HT-29 (cell line): Measurements from ENCODE around the gene SEMA6A. TPM values are rescaled to one million over a fixed set of nuclear protein-coding genes. Genes with fewer than 3 reads are reported as not detected.

Experiments
- DNase-seq: peaks from one replicate; pipeline ENCODE4 v3.0.0-alpha.2; 2015; ENCODE audit warnings: low spot score
- total RNA-seq: library from RNA; depleted of rRNA; stranded (reverse); fragments of >200 nt; shearing (Covaris generic); gene quantifications from 2 replicates; pipeline ENCODE4 v1.2.3, GENCODE V29; 2014

Gene SEMA6A
- total RNA-seq, 1 experiment from 2014 or later, result 0.99 TPM

DNA sequence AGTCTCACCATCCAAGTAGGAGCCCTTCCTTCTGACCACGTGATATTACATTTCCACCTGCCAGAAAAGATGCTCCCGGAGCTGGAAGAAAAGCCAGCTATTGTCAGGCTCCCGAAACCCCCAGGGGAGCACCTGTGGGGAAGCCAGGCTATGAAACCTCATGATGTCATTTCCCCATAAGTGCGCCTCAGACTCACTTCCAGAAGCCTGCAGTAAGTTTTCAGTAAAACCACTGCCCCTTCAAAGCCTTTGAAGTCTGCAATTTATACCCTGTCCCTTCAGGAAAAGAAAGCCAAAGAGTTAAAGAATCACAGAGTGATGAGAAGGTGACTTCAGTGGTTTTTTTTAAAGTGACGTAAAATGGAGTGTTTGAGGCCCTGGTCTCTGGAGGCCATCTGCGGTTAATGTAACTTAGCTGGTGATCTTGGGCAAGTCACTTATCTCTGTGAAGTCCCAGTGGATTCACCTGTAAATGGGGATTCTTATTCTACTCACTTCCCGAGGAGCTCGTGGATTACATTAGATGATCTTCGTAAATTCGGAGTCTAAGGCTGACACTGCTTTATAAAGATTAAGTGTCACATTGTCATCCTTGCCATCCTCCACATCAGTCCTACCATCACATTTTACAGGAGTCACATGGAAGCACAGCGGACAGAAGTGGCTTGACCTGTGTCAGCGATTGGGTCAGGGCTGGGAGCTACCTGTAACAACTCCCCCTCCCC, 2.6 kb upstream of the SEMA6A start:
- DNase-seq, result no peak

DNA sequence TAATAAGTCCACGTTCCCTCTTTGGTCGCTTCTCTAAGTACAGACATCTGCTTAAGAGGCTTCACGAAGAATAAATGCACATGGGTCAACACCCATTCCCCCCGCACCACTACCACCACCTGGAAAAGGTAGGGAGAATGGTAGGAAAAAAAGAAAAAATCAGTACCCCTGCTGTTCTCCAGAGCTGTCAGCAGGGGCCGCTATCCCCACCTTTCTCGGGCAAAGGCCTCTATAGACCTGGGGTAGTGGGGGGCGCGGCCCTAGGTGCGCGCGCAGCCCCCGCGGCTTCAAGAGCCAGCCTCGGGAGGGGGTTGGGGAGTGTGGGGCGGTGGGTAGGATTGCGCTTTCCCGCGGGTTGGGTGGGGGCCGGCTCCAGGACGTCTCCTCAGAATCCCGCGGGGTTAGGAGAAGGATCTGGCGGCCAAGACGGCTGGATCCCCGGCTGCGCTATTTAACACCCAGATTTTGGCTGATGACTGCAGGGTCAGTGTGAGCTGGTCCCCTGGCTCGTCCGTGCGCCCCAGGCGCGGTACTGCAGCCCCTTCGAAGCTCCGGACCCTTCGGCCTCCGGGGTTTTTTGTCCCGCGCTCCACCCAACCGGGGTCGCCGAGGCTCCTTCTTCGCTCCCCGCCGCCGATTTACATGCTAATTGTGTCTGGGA, 1.6 kb upstream of the SEMA6A start:
- DNase-seq, result peak; percentile 63

DNA sequence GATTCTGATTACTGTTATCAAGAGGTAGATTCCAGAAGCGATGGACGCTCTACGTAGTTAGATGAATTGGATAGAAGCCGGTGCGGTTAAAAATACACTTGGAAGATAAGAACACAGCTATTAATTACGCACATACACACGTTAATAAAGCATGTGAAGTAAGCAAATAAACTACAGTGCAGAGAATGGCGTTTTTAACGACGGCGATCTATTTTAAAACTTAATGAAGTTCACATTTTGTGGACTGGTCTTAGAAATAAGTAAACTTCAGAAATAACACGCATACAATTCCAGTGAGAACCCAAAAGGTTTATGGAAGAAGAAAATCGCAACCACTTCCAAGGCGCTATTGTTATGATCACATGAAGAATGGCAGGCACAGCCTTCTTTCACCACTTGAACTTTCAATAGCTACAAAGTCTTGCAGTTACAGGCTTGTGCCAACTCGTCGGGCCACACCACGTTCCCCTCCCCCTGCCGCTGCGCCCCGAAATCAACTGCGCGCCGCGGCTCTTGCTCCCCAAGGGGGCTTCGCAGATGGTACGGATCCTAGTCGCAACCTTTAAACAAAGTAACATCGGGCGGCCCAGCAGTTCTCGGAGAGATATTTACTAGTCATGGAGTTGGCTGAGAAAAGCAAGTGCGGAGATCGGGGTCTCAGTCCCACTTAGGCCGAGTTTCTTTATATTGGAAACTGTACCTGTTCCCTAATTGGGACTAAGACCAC, 866 bp upstream of the SEMA6A start:
- peak; percentile 24 for DNase-seq

DNA sequence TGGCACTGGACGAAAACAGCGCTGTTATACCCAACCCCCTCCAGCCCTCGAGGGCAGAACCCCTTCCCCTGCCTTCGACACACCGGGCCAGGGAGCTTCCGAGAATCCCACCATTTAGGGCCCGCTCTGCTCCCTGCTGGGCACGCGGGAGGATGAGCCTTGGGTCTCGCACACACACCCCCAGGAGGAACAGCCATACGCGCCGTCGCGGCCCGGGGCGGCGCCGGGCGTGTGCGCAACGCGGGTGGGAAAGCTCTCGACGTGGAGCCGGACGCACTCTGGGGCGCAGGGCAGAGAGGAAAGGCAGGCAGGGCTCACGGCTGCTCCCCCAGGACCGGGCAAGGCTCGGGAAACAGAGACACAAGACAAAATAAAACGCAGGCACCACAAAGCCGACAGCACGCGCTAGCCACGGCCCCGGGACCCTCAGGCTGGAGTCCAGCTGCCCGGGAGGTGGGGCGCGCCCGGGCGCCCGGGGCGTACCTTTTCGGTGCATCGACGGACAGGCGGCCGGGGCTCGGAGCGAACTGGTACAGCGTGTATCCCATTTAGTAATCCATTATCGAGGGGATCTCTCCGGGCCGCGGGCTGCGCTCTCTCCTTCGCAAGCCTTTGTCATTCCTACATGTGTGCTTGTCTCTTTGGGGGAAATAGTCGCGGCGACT, 789 bp downstream of the SEMA6A start:
- DNase-seq, result no peak

DNA sequence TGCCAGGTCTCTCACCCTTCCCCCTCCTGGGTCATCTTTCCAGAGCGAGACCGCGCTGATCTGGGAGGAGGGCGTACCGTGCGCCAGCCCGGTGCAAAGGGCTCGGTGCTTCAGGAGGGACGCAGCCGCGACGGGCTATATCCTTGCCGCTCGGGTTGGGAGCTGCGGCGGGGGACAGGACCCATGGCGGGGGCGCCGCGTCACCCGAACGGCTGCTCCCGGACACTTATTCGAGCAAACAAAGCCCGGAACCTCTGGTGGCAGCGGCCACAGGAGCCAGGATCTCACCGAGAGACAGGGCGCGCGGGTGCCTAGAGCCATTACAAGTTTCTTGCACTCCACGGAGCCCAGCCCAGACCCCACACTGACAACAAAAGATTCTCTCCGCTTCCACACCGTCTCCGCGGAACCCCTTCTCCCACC, 1.3 kb downstream of the SEMA6A start:
- DNase-seq, result no peak

DNA sequence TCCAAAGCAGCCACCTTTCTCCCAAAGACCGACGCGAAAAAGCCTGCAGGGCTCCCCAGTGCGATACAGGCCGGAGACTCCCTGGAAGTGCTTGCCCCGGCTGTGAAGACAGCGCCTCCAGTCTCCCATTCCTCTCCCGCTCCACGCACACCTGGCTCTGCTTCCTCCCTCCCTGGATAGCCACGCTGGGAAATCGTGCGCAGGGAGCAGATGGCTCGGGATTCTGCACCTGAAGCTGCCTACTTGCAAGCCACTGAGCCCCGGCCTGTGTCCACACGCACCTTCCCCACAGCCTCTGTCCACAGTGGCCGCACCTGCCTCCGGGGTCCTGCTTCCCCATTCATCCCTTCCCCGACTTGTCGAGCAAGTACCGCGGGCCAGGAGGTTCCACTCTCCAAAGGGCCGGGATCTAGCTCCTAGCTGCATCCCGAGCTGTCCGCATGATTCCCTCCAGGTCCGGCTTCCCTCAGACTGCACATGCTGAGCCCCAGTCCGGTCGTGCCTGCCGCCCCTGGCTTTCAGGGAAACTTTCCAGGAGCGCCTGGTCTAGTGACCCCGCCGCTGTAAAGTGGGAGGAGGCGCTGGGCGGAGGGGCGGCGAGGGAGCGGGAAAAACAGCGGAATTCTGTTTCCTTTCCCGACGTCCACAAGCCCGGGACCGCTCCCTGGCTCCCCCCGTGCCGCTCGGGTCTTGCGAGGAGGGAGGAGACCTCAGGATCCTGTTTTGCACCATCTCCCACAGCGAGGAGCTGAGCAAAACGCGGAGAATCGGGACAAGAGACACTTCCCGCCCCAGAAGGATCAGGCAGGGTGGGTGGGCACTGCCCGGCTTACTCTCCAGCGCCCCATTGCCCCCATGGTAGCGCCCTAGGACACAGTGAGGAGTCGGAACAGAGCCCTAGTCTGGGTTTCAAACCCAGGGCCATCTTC, 2.0 kb downstream of the SEMA6A start:
- no peak for DNase-seq

DNA sequence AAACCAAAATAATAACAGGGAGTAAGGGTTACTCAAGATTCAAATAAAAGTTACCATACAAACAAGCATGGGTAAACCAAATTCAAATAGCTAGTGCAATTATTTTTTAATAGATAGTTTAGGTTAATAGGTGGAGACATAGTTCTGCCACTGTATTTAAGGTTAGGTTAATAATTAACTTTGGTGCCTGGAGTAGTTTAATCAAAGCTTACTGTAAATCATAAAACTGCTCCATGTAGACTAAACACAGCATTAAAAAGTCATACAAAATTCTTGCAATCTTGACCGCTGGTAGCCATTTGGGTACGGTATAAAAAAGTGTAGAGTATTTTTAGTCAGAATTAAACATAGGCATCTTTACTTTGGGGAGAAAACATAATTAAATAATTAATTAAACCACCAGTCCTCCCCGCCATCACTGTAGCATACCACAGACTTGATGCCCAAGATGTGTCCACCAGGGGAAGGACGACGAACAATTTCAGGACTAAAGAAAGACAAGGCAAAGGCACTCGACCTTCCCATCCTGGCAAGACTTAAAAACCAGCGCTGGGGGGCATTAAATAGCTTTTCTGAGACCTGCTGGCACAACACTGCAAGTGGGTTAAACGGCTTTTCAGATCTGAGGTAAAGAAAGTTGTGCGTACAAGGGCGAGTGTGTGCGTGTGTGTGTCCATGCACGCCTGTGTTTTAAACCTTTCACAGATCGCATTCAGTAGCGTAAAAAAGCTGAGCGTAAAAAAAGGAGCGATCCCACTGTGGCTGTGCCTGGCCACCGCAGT, 2.9 kb downstream of the SEMA6A start:
- peak; percentile 28 for DNase-seq

DNA sequence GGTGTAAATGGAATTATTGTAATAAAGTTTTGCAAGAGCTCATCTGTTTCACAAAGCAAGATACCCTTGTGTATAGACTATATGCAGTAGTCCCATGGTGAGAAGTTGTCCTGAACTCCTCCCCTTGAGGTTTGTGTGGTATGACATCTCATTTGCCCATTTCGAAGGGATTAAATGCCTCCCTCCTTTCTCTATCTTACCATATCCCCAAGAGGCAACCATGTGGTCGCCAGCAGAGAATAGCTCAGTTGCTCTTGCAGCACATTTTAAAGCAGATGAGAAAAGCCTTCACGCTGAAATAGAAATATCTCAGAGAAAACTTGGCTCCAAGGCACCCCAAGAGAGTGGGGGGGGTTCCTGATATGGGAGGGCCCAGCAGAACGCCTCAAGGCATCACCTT, 4.6 kb downstream of the SEMA6A start:
- no peak for DNase-seq

DNA sequence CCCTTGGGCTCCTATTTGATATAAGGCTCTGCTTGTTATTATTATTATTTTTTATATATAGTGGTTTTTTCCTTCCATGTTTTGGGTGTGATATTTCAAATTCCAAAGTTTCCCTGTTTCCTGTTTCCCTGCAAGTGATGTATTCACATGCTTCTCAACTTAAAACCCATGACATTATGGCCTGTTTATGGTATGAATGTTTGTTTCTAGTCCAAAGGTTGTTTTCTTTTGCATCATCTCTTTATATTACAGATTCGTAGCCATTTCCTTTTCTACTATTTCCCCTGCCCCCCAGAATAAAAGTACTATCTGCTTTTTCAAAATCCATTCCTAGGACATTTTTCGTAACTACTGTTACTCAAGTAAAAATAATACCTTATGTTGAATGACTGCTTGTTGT, 7.5 kb downstream of the SEMA6A start:
- DNase-seq, result no peak

DNA sequence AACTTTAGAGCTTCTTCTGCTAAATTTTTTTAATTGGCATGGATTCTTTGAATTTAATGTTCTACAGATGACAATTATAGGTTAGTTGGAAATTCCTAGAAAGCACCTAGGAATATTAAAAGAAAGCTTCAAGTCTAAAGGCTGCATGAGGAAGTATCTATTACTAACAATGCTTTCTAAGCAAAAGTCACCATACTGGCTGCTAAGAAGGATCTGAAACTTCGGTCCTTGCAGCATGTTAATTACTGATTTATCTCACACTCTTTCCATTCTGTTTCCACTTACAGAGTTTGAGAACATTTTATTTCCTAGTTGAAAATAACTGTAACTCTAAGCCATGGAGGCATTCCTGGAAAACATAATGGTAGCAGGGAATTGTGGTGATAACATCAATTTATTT, 8.4 kb downstream of the SEMA6A start:
- no peak for DNase-seq

DNA sequence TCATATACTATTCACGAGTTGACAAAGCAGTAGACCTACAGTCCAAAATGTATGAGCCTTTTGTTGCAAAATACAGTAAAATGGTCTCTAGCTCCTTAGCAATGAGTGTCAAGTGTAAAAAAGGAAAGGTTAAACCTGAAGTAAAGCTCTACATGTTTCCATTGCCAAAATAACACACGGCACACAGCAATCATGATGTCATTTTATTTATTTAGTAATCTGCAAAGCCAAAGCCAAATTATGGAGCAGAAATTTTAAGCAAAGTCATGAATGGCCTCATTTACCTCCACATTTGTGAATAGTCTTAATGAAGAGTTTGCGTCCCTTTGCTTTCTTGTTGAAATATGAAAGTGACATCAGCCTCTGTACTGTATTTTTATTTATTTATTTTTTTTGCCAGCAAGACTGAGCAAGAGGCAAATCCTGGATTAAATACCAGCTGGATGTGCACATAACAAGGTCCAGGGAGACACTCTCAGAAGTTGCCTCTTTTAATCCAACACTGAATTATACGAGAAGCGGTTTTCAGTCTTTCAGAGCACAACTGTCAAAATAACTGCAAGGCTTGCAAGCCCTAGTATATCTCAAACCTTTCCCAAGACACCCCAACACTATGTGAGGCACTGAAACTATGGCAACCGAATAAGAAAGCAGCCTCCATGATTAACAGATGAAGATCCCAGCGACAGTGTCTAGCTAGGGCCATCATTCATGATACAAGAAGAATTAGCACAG, 9.7 kb downstream of the SEMA6A start:
- no peak for DNase-seq

DNA sequence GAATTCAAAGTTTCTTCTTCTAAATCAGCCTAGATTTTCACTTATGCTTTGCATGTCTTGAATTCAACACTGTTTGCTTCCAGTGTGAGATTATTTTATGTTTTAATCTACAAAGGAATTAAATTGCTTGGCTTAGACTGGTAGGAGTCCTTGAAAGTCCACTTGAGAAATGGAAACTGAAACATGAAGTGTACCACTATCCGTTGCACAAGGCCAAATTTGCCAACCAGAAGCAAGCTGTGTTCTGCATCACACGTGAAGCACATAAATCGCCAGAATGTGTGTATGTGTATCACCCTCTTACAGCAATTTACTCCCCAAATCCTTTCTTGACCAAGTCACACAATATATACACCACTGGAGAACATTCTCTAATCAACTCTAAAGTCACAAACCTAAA, 10.3 kb downstream of the SEMA6A start:
- DNase-seq, result no peak

DNA sequence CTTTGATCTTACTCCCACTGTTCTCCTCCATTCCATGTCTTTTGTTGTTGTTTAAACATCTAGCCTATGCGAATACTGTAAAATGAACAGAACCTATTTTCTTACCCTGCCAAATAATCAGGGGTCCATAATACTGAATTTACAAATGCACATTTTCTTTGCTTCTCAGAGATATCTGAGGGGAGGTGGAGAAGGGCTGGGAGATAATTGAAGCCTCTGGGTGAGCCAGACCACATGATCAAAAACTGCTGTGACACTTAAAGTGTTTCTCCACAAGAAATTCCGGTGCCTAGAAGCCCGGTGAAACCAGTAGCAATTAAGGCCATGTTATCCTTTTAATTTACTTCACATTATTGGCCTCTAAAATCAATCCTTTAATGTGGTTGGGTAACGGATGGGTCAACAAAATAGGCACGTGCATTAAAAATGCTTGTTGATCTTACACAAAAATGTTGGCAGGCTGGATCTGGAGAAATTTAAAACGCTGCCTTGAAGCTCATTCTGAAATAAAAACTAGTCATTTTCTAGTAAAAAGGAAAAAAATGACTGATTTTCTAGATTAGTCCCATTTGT, 10.8 kb downstream of the SEMA6A start:
- no peak for DNase-seq

DNA sequence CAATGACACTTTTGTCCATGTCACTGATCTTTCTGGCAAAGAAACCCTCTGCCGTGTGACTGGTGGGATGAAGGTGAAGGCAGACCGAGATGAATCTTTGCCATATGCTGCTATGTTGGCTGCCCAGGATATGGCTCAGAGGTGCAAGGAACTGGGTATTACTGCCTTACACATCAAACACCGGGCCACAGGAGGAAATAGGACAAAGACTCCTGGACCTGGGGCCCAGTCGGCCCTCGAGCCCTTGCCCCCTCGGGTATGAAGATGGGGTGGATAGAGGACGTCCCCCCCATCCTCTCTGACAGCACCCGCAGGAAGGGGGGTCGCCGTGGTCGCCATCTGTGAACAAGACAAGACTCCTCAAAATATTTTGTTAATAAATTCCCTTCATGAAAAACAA, 12.0 kb downstream of the SEMA6A start:
- no peak for DNase-seq

DNA sequence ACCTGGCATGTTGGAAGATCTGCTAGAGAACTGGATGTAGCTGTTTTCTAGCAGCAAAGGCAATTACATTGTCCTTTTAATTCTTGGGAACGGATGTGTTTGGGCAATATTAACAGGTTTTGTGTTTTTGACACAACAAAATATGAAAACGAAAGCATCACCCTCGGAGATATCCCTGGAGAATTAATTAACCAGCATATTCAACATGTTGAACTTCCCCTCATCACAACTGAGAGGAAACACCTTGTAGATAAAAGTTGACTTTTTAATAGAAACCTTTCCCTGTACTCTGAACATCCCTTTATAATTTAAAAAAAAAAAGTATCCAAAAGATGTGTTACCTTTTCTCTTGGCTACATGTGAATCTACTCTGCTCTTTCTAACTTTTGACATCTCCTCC, 13.0 kb downstream of the SEMA6A start:
- DNase-seq, result no peak

DNA sequence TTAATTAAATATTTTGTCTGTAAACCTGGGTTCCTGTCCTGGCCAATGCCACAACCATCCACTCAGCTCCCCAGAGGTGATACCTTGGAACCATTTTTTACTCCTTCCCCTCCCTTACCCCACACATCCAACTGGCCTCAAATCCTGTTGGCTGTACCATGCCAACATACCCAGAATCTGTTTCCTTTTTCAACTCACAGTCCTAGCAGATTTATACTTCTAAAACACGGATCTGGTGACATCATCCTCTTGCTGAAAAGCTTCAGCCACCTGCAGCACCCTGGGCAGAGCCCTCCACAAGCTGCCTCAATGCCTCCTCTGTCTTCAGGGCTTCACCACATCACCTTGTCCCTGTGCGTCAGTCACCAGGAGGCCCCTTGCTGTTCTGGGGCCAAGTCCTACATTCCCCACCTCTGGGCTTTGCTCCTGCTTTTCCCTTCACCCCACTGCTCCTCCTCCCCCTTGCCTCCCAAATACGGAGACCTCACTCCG, 14.9 kb downstream of the SEMA6A start:
- no peak for DNase-seq

DNA sequence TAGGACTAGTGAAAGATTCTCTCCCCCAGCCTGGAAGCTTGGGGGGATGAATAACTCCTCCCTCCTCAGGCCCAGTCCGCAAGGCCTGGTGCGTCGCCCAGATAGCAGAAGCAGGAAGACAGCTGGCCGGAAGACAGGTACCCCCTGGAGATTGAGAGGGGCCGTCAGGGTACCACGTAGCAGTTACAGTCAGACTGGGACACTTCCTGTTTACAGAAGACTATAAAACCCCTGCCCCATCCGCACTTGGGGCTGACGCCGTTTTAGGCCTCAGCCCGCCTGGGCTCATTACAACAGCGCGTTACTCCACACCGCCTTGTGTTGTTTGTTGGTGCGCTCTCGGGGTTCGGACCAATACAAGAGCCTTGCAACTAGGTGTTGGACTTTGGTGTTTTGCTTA, 15.4 kb downstream of the SEMA6A start:
- DNase-seq, result no peak

DNA sequence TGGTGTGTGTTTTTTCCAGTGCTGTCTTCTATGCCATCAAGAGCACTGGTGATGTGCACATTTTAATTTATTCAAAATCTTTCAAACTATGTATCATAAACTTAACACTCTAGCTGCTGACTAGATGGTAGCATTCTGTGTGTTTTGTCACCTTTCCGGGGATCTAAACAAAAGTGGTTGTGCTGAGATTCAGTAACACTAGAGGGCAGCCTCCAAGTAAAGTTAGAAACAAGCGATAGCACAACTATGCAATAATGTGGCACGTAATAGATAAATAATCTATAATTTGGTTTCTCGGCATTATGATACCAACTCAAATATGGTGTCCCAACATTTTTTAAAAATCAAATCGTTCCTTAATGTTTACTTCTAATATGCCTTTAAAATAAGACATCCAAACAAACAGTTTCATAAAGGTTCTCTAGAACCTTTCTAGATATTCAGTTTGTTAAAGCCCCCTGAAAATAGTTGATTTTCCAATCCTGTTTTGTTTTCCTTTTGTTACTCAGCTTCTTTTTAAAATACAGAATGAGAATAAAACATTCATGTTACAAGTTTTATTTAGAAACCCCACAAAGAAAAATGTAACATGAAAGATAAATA, 16.9 kb downstream of the SEMA6A start:
- peak; percentile 27 for DNase-seq

DNA sequence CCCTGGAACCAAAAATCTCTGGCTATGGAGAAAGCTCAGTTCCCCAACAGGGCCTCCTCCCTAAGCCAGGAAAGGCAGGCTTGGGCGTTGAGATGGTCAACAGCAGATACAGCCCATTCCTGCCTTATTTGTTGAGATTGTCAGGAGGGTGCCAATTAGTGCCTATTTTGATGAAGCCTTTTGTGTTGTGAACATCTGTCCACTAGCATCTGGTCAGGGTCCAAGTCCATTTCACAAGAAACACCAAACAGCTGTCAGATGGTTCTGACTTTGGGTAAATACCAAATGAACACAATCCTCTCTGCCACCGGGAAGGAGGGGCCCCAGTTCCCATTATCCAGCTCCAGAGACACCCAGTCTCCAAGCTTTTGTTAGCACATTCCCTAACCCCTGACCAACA, 19.9 kb downstream of the SEMA6A start:
- no peak for DNase-seq
